Adrenal gland (tissue), 12 donors: ENCODE data around the gene HLA-DRA. TPM values are rescaled to one million over a fixed set of nuclear protein-coding genes. Genes with fewer than 3 reads are reported as not detected.

Source experiments
- DNase-seq, 7 donors: peaks; one replicate each; pipeline ENCODE4 v3.0.0-alpha.2; 2019 to 2020
- H3K27ac ChIP-seq, 5 donors: fragments of 200-600 bp; sonication (generic) in 4 of 5; 1 replicate in 3 of 5; 2 replicates in 2 of 5; pipeline versions ENCODE4 v1.5.1 to v1.8.0; 2016 to 2020; ENCODE audit warnings: mild to moderate bottlenecking in 1 of 5
- H3K27me3 ChIP-seq: fragments of 200-600 bp; 2 replicates; pipeline ENCODE4 v1.8.0; 2021
- H3K36me3 ChIP-seq, 2 donors: fragments of 200-600 bp; replicated peaks in 1 of 2; 1 replicate in 1 of 2; 2 replicates in 1 of 2; pipeline versions ENCODE4 v1.5.1 to v1.8.0; 2018 to 2022
- H3K4me1 ChIP-seq, 2 donors: fragments of 200-600 bp; replicated peaks in 1 of 2; 1 replicate in 1 of 2; 2 replicates in 1 of 2; pipeline versions ENCODE4 v1.5.1 to v1.8.0; 2018 to 2021
- H3K4me3 ChIP-seq, 4 donors: fragments of 200-600 bp; sonication (generic) in 3 of 4; one replicate each; pipeline ENCODE4 v1.5.1; 2016 to 2018
- H3K9me3 ChIP-seq, 3 donors: fragments of 200-600 bp; sonication (generic) in 1 of 3; replicated peaks in 1 of 3; 1 replicate in 2 of 3; 2 replicates in 1 of 3; pipeline versions ENCODE4 v1.5.1 to v1.8.0; 2016 to 2021
- POLR2A ChIP-seq, 2 donors: fragments of 450-650 bp; IDR thresholded peaks; one replicate each; pipeline ENCODE4 v1.6.1; 2017; ENCODE audit warnings: antibody characterized with exemption in 2 of 2, mild to moderate bottlenecking in 2 of 2, moderate library complexity in 1 of 2
- WGBS, 4 donors: extraction: QIAGEN DNeasy Blood & Tissue Kit in 2 of 4; methylation state at CpG; one replicate each; pipeline versions ENCODE4 v1.1.5 to v1.1.7; 2013 to 2017; 5-methylcytosine and 5-hydroxymethylcytosine counted together
- intact Hi-C, 2 donors: fragments of 100-400 bp; cut with DNase I; formaldehyde crosslinking; loops; one replicate each; pipeline versions ENCODE4 v1.14.1 to v1.15.0; 2022 to 2023
- polyA plus RNA-seq, 3 donors: library from polyadenylated mRNA; stranded (reverse); fragments of 200-250 nt in 2 of 3; fragments of 350-450 nt in 1 of 3; fragmentation: Illumina TruSeq in 1 of 3; extraction: RNeasy Lipid Tissue Mini Kit (QIAGEN cat#74804) in 1 of 3; gene quantifications; one replicate each; pipeline ENCODE4 v1.2.3, GENCODE V29; 2013 to 2014
- total RNA-seq, 9 donors: library from RNA; depleted of rRNA in 4 of 9; stranded (reverse); fragments of >200 nt in 4 of 9; fragments of 120-200 nt in 1 of 9; fragmentation: NEBNext Ultra II Directional in 1 of 9; extraction: Animal tissue kit (Norgen Biotek cat#: 25700) in 1 of 9; gene quantifications; one replicate each; pipeline versions ENCODE4 v1.1.0 to v1.2.4, GENCODE V29; 2013 to 2023
- TF ChIP-seq, protein P1 (sequence below), 6 experiments: fragments of 450-650 bp in 4 of 6; fragments of 200-600 bp in 2 of 6; sonication (generic) in 1 of 6; IDR thresholded peaks; 1 replicate in 5 of 6; 2 replicates in 1 of 6; pipeline versions ENCODE4 v1.5.1 to v1.8.0; 2016 to 2021; ENCODE audit warnings: antibody characterized with exemption in 6 of 6, mild to moderate bottlenecking in 2 of 6, moderate library complexity in 1 of 6
- donor health status: healthy with polysubstance abuse.
- donor health status: Bipolar disorder and iron deficiency.
- donor health status: DM: yes; HTN: yes; CAD: no.
- donor health status: DM: no; HTN: no; CAD: no.
- donor health status: DM: no; HTN: no; CAD: no.
- donor health status: DM: yes; HTN: yes; CAD: no.

HLA-DRA gene
- total and polyA plus RNA-seq, 12 donors = 36.8 to 1,447 (median 462) TPM

DNA sequence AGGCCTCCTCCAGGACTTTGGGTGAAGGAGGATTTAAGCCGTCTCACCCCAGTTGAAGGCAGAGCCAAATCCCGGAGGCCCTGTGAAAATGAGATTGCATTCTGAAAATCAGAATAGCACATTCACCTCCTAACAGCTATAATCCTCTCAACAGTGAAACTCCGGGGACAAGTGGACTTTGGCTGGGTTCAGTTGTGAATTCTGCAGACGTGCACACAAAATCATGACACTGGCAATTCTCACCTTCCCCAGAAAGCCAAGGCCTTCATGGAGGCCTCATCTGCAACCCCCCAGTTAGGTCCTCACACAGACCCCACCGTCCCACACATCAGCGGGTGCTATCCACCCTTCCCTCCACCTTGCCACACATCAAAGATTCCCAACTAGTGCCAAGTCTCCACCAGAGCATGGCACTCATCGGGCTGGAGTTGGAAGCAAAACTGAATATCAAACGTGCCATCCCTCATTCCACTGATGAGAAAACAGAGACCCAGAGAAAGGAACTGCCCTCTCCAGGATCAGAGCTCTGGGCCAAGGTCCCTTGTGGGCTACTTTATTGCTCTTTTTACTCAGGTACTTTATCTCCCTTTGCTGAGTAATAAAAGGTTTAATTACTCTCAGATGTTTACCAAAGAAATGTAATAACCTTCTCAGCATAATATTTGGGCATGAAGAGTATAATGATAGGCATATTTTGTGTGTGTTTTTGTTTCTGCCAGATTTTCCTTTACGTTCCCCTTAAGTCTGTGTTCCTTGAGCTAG lies 27.9 kb upstream of the HLA-DRA start:
- no peaks in the 10 kb centered on the region for H3K36me3 ChIP-seq
- no peaks in the 10 kb centered on the region for H3K4me1 ChIP-seq
- DNase-seq = no peak
- TF ChIP-seq, protein P1, sequence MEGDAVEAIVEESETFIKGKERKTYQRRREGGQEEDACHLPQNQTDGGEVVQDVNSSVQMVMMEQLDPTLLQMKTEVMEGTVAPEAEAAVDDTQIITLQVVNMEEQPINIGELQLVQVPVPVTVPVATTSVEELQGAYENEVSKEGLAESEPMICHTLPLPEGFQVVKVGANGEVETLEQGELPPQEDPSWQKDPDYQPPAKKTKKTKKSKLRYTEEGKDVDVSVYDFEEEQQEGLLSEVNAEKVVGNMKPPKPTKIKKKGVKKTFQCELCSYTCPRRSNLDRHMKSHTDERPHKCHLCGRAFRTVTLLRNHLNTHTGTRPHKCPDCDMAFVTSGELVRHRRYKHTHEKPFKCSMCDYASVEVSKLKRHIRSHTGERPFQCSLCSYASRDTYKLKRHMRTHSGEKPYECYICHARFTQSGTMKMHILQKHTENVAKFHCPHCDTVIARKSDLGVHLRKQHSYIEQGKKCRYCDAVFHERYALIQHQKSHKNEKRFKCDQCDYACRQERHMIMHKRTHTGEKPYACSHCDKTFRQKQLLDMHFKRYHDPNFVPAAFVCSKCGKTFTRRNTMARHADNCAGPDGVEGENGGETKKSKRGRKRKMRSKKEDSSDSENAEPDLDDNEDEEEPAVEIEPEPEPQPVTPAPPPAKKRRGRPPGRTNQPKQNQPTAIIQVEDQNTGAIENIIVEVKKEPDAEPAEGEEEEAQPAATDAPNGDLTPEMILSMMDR (IDR thresholded peaks at IDR 0.05) = no peak
- no peak for TF ChIP-seq POLR2A (IDR thresholded peaks at IDR 0.05)
- peaks cover 20% of the 10 kb centered on the region for H3K27me3 ChIP-seq
- H3K27ac ChIP-seq = no peak overlapping the region
- no peaks in the 10 kb centered on the region for H3K9me3 ChIP-seq
- no peak overlapping the region for H3K4me3 ChIP-seq
- 67 to 82% (median 78%) methylated on average over 8 to 9 of the region's 9 CpGs for WGBS, 4 donors
- intact Hi-C loops = loop anchor here (5.0 to 10.0 kb wide), 2 partner anchors 167 to 386 kb away; no protein-coding TSS in a partner anchor

DNA sequence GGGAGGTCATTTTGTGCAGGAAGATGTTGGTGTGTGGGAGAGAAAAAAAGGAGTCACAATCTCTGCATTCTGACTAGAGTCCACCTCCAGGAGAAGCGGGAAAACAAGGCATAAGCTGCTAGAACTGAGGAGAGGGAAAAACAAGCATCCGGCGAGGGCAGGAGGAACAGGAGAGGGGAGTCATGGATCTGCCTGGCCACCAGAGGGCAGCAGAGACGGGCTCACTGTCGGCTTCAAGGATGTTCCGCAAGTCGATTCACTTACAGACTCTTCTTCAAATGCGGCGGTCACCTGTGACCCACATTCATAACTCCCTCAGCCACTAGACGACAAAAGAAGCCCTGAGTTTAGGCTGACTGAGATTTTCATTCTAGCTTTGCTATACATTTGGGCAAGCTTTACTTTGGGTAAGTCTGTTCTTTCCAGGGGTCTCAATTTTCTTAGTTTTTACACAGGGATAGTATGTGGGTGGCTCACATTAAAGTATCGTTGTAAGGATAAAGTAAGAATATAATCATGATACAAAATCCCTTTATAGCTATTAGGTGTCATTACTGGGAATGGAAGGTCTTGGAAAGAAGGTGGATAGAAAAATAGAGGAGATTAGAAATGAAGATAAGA lies 26.1 kb upstream of the HLA-DRA start:
- intact Hi-C loops = loop anchor here (5.0 to 10.0 kb wide), 2 partner anchors 169 to 384 kb away; no protein-coding TSS in a partner anchor
- TF ChIP-seq POLR2A (IDR thresholded peaks at IDR 0.05) = no peak
- TF ChIP-seq, protein P1 (IDR thresholded peaks at IDR 0.05) = peak; percentile 87 to 98 (median 90)
- Histone ChIP-seq H3K4me1 (no peaks in the 10 kb centered on the region), H3K36me3 (no peaks in the 10 kb centered on the region), H3K4me3 (no peak overlapping the region), H3K27ac (no peak overlapping the region), H3K27me3 (peaks cover 28% of the 10 kb centered on the region), H3K9me3 (no peaks in the 10 kb centered on the region)
- peak; percentile 62 to 85 (median 82) for DNase-seq
- WGBS, 4 donors = 4 to 6% (median 6%) methylated on average over 11 of the region's 11 CpGs

DNA sequence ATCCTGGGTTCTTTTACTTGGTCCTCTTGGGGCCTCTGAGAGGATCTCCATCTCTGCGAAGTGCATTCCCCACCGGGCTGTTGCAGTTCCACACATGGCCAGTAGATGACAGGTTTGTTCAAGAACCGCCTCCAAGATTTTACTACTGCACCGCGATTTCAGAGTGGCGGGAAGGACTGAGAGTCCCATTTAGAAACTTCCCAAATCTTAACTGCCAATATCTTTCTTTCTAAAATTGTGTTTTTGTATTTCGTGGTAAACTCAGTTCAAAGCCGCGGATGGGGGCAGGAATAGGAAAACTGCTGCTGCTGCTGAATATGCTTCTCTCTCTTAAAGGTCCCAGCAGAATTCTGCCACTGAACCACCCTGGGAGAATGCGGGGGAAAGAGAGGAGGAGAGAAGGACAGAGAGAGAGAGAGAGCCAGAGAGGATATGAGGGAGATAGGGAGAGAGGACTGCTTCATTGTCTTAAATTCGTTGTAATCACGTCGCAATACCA lies 24.1 kb upstream of the HLA-DRA start:
- no peaks in the 10 kb centered on the region for H3K36me3 ChIP-seq
- DNase-seq = peak; percentile 68 to 87 (median 80)
- intact Hi-C loops = loop anchor here (5.0 to 10.0 kb wide), 3 partner anchors 171 to 382 kb away; no protein-coding TSS in a partner anchor
- H3K27me3 ChIP-seq = peaks cover 37% of the 10 kb centered on the region
- H3K4me3 ChIP-seq = no peak overlapping the region
- no peaks in the 10 kb centered on the region for H3K4me1 ChIP-seq
- H3K27ac ChIP-seq = no peak overlapping the region
- TF ChIP-seq, protein P1 (IDR thresholded peaks at IDR 0.05) = peak; percentile 90 to 99 (median 94)
- no peak for TF ChIP-seq POLR2A (IDR thresholded peaks at IDR 0.05)
- WGBS, 4 donors = 6 to 10% (median 8%) methylated on average over 13 of the region's 13 CpGs
- no peaks in the 10 kb centered on the region for H3K9me3 ChIP-seq

DNA sequence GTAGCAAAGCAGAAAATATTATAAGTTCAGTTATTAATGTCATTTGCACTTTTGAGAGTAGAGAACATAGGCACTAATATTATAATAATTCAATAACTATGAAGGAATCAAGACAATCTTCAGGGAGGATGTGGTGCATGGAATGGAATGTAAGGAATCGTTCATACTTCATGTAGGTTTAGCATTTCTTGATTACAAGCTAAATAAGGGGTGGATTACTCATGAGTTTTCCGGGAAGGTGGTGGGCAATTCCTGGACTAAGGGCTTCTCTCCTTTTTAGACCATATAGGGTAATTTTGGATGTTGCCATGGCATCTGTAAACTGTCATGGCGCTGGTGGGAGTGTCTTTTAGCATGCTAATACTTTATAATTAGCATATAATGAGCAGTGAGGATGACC lies 23.7 kb upstream of the HLA-DRA start:
- TF ChIP-seq POLR2A (IDR thresholded peaks at IDR 0.05) = no peak
- TF ChIP-seq, protein P1 (IDR thresholded peaks at IDR 0.05) = no peak
- H3K36me3 ChIP-seq = no peaks in the 10 kb centered on the region
- no peaks in the 10 kb centered on the region for H3K4me1 ChIP-seq
- peaks cover 42% of the 10 kb centered on the region for H3K27me3 ChIP-seq
- no peaks in the 10 kb centered on the region for H3K9me3 ChIP-seq
- WGBS, 4 donors = 70 to 81% (median 74%) methylated on average over 3 of the region's 3 CpGs
- intact Hi-C loops = loop anchor here (5.0 to 10.0 kb wide), 3 partner anchors 171 to 381 kb away; no protein-coding TSS in a partner anchor
- no peak overlapping the region for H3K4me3 ChIP-seq
- H3K27ac ChIP-seq = no peak overlapping the region
- DNase-seq = no peak
